NCI-H2171 treated with DMSO at 0.1 percent for 48 hours (cell line): Measurements from ENCODE around the gene SAMHD1.
"Not testable (repeated sequence)": the region's sequence is repeated elsewhere in the genome, so short reads cannot be mapped to it uniquely, and the experiment has no call there.

Experiments
- DNase-seq: peaks from one replicate; lab custom pipeline; 2025; lab: John Stamatoyannopoulos, UW

The SAMHD1 gene

DNA sequence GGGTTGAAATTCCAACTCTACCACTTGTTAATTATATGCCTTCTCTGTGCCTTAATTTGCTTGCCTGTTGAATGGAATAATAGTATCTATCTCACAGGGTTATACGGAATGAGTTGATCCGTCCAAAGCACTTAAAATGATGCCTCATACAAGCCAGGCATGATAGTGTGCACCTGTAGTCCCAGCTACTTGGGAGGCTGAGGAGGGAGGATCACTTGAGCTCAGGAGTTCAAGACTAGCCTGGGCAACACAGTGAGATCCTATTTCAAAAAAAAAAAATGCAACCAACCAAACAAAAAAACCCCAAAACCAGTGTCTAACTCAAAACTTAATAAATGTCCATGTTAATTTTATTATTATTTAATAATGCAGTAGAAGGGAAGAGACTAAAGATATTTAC lies 35.3 kb downstream of the SAMHD1 start:
- no peak for DNase-seq

DNA sequence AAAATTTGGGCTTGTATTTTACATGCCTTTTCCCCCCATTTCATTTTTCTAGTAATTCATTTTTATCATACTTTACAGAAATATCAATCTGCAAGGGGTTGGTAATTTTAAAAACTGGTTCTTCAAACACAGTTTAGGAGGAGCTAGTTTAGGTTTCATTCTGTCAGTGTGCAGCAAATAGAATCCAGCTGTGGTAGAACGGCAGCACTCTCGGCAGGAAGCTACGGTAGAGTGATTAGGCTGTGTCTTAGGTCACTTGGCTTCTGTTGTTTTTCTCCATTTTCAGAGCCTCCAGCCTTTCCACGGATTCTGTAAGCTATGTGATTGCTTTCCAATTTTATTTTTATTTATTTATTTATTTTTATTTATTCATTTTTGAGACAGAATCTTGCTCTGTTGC lies 42.9 kb downstream of the SAMHD1 start:
- DNase-seq = no peak

DNA sequence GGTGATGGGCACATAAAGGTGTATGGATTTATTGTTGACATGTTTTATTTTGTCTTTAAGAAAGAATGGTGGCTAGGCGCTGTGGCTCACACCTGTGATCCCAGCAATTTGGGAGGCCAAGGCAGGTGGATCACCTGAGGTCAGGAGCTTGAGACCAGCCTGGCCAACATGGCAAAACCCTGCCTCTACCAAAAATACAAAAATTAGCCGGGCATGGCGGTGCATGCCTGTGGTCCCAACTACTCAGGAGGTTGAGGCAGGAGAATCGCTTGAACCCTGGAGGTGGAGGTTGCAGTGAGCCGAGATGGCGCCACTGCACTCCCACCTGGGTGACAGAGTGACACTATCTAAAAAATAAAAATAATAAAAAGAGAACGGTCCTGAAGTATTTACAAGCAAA lies 45.4 kb downstream of the SAMHD1 start:
- not testable (repeated sequence) for DNase-seq

DNA sequence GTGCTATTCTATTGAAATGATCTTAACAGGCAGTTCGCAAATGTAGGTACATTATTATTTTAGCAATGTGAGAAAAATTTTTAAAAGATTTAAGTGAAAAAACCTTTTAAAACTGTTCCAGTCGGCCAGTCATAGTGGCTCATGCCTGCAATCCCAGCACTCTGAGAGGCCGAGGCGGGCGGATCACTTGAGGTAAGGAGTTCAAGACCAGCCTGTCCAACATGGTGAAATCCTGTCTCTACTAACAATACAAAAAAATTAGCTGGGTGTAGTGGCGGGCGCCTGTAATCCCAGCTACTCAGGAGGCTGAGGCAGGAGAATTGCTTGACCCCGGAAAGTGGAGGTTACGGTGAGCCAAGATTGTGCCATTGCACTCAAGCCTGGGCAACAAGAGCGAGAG lies 45.9 kb downstream of the SAMHD1 start:
- DNase-seq = not testable (repeated sequence)

DNA sequence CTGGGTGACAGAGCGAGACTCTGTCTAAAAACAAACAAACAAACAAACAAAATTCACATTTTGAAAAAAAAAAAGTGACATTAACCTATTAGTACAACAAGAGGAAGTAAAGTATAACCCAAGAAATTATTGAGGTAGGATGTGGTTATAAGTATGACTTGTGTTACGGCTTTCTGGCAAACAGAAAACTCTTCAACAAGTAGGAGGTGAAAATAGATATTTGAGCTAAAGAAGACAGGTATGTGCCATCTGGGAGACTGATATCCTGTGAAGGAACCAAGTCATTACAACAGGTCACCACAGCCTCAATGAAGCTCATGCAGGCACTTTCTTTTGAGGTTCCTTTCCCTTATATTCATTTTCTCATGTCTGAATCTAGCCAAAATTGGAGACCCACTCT lies 46.8 kb downstream of the SAMHD1 start:
- DNase-seq = no peak

DNA sequence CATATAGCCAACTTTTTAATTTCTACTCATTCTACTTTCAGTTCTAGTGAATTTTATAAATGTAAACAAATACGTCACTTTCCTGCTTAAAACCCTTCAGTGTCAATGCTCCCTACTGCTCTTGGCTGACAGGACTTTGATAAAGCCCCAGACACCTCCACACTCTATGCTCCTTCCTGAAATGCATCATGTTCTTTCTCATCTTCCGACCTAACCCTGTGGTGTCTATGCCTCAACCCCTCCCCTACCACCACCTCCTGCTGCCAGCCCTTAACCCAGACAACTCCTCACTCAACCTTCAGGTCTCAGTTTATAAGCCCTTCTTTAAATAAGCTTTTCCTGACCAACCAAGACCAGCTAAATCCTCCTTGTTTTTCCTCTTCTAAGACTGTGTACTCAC lies 56.5 kb downstream of the SAMHD1 start:
- no peak for DNase-seq

DNA sequence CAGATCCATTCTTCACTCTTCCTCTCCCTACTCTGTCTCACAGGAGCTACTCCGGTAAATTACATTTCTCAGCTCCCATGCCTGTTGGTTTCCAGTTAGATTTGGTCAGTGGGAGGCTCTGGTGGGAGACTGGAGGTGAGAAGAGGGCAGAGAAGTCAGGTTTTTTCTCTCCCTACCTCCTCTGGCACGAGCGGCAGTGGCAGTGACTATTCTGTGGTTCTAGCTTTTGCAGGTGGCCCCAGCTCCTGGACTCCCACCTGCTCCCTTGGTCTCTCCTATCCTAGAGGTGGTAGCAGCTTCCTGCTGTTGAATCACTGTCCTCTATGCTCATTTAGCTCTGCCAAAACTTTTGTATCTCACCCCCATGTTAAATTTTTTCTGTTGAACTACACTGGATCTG lies 57.7 kb downstream of the SAMHD1 start:
- DNase-seq = no peak

DNA sequence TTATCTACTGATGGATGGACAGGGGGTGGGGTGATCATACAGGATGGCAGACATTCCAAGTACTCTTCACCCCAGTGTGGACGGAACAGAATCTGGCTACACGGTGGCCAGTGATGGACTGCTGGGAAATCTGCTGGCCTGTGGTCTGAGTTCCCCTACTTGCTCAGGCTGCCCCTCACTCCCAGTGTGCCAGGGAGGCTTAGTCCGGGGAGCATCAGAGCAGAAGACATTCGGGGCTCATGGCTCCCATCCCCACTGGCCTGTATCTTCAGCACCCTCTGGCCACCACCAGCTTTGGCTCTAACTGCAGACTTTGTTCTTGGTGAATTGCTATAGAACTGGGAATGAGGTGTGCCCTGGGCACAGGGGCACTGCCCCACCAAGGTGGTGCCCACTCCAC lies 60.3 kb downstream of the SAMHD1 start:
- no peak for DNase-seq

DNA sequence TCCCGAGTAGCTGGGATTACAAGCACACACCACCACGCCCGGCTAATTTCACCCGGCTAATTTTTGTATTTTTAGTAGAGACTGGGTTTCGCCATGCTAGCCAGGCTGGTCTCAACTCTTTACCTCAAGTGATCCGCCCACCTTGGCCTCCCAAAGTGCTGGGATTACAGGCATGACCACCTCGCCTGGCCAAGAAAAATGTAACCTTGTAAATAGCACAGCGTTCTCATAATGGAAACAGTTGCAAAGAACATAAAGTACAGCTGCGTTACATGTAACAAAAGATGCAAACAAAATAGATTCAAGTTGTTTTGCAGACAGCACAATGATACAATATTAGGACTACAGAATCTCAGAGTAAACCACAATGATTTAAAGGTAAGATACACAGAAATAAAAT lies 60.9 kb downstream of the SAMHD1 start:
- no peak for DNase-seq

DNA sequence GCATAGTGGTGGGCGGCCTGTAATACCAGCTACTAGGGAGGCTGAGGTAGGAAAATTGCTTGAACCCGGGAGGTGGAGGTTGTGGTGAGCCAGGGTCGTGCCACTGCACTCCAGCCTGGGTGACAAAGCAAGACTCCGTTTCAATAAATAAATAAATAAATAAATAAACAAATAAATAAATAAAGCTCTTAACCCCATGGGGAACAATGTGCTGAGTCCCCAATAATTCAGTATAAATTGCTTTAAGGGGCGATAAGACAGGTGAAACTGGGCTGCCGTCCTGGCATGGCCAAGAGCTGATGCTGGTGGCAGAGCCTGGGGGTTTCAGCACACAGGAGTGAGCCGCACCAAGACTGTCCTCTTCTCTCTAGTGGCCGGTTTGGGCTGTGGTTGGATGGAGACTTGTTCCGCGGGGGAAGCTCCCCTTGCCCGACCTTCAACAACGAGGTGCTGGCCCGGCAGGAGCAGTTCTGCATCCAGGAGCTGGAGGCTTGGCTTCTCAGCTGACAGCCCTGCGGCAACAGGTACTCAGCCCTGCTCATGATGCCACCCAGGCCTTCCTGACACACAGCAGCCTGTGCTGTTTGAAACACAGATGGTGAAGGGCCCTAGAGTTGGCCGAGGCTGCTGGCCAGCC lies 62.5 kb downstream of the SAMHD1 start:
- DNase-seq = no peak

DNA sequence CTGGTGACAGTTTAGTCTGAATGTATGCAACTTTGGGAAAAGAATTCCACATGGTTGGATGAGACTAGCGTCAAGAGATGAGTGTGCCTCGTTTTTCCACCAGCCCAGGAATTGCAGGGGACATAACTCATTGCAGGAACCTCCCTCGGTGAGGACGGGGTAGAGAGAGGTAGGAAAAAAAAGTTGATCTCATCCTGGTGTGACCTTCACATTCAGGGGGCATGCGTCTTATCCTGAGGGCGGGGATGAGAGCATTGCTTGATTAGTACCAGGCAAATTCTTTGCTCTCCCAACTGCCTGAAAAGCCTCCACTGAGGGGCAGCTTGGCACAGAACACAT lies 63.8 kb downstream of the SAMHD1 start:
- DNase-seq = no peak

DNA sequence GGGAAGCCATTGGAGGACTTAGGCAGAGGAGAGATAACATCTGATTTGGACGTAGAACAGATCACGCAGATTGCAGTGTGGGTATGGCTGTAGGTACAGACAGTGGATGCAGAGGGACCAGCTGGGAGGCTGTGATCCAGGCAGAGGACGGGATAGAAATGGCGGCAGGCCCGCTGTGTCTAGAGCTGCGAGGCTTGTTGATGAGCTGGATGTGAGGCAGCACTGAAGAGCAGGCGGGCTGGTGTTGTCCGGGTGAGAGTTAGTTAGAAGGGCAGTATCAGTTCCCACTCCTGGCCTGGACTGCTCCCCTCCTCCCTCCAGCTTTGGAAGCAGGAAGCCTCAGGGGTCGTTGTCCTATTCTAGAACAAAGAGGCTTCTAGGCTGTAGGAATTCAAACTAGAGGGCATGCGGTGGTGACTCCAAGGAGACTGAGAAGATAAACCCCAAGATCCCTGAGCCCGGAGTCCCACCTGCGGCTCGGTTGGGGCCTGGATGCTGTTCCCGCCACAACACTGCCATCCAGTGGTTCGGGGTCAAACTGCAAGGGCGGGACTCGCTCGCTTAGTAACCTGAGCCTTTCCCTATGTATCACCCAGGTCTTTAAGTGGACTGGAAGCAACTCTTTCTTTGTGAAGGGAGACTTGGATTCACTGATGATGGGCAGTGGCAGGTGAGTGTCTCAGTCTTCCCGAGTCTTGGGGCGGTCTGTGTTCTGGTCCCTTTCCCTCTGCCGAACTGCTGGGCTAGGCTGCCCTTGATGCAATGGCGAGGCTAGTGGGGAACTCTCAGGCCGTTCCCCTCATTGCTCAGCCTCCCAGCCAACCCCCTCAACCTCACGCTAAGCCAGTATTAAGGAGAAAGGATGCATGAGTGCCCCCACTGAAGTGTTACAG lies 64.4 kb downstream of the SAMHD1 start:
- peak; percentile 89 for DNase-seq

DNA sequence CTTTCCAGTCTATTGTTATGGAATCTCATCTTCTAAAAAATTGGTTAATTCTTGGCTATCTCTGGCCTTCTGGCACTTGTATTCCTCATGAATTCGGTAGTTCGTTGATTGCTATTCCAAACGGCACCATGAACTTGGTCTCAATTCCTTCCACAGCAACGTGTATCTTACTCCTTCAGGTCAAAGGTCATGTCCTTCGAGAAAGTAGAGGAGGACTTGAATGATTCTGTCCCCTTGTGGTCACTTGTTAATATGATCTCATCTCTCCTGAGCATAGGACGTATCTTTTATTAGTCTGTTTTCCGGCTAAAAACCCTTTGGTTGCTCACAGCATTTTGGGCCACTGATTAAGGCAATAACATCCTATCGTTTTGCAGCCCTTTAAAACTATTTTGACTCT lies 66.2 kb downstream of the SAMHD1 start:
- no peak for DNase-seq

DNA sequence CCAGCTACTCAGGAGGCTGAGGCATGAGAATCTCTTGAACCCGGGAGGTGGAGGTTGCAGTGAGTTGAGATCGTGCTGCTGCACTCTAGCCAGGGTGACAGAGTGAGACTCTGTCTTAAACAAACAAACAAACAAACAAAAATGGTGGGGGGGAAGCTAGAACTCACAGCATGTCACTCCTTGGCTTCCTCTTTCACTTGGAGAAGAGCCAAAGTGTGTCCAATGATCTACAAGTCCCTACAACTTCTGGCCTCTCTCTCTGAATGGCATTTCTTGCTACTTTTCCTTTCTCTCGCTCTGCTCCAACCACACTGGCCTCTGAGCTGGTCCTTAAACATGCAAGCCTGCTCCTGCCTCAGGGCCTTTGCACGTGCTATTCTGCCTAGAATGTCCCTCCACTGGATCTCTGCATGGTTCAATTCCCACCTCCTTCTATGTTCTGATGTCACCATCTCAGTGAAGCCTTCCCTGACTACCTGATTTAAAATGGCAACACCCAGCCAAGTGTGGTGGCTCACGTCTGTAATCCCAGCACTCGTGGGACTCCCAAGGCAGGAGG lies 67.5 kb downstream of the SAMHD1 start:
- DNase-seq = no peak

DNA sequence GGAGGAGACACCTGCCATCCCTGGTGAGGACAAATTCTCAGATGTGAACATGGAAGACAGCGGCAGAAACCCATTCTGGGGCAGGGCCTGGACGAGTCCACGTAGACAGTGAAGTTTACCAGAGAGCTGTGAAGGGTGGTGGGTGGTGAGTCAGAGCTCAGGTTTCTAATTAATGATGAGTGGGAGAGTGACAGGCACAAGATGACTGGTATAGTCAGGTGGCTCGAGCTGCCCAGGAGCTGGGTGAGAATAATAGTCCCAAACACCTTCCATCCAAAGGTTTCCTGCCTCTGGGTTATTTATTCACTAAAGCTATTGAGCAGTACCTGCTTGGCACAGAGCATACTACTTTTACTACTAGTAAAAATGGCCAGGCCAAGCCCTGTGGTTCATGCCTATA lies 69.6 kb downstream of the SAMHD1 start:
- DNase-seq = no peak

DNA sequence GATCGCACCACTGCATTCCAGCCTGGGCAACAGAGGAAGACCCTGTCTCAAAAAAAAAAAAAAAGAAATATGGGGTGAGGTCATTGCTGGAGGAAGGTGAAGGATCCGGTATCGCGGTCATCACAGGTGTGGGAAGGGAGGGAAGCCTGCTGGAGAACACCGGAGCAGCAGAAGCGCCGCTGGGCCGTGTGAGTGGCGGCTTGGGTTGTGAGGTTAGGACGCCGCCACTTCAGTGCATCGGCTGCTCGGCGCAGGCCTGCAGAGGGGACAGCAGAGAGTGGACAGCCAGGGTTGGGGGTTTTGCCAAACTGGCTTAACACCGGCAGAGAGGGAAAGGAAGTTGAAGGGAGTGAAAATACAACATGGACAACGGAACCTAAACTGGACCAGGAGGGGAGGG lies 70.2 kb downstream of the SAMHD1 start:
- no peak for DNase-seq

DNA sequence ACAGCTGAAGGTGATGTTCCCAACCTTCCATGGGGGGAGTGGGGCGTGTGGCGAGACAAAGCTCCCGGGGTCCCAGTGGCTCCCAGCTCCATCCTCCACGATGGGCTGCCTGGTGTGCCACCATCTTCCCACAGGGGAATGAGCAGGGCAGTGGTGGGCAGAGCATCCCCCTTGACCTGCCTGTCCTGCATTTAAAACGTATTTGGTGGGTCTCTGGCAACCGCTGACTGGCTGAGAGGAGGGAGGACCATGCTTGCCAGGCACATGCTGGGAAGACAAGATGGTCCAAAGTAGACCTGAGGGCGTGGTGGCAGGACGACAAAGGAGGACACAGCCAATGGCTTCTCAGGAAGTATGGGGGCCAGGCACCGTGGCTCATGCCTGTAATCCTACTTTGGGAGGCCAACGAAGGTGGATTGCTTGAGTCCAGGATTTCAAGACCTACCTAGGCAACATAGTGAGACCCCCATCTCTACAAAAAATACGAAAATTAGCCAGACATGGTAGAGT lies 70.7 kb downstream of the SAMHD1 start:
- no peak for DNase-seq

DNA sequence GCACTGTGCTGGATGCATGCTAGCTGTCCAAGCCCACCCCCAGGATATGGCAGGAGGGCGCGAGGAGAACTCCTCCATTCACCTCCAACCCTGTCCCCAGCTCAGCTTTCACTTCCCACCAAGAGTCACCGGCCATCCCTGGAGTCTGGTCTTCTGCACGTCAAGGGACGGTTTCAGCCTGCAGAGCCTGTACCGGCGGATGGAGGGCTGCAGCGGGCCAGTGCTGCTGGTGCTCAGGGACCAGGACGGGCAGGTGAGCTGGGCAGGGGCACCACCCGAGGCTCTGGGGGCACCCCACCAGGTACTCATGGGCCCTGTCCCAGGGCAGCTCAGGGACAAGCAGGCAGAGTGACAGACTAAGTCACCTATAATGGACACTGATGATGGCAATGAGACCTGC lies 72.6 kb downstream of the SAMHD1 start:
- DNase-seq = no peak

DNA sequence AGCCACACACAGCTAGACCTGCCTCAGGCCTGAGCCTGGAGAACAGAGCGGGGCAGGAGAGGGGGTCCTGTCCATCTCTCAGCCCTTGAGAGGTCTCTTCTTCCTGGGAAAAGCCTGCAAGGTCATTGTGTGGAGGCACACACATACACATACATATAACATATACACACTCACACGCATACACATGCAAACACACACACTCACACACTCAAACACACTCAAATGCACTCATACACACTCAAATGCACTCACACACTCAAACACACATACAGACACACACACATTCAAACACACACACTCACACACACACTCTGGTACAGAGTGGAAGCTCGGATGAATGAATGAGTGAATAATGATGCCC lies 75.1 kb downstream of the SAMHD1 start:
- no peak for DNase-seq

DNA sequence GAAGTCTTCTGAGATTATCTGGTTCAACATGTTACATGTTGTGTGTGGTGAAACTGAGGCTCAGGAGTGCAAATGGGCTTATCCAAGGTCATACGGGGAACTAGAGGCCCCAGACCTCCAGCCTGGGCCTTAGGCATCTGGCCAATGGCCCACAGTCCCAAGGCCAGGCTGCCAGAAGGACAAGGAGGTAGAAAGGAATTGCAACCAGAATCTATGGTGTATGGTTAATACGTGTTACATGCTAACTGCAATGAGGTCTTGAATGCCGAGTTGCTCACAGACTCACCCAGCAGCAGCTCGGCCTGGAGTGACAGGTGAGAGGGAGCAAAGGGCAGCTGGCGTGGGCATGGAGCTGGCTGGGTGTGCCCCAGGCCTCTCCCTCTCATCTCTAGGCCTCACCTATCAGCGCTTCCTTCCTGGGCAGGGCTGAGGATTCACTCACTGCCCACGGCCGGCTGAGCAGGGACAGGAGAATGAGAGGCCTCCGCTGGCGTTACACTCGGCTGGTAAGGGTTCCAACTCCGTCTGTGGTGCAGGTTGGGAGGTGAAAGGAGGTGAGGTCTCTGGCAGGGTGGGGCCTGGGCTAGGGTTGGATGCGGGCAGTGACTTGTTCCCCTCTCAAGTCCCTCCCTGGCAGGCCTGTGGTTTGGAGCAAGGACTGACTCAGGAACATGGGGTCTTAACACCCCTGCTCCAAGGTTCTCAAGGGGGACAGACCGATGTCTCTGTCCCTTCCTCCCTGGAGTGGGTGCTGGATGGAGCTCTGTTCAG lies 75.6 kb downstream of the SAMHD1 start, which contains the start of gene TLDC2:
TLDC2 (plus strand) TSS at position 437 of the 771 bp plus-strand sequence; CDS start at position 474, 37 bp downstream.
- DNase-seq = no peak

DNA sequence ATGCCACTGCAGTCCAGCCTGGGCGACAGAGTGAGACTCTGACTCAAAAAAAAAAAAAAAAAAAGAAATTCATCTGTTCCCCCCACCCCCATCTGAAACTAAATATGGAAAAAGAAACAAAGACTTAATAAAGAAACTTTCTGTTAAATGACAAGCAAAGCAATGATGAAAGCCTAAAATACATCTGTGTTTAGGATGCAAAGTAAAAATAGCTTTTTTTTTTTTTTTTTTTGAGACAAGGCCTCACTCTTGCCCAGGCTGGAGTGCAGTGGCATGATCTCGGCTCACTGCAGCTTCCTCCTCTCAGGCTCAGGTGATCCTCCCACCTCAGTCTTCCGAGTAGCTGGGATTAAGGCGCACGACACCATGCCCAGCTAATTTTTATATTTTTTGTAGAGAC lies 76.4 kb downstream of the SAMHD1 start:
- DNase-seq = not testable (repeated sequence)

DNA sequence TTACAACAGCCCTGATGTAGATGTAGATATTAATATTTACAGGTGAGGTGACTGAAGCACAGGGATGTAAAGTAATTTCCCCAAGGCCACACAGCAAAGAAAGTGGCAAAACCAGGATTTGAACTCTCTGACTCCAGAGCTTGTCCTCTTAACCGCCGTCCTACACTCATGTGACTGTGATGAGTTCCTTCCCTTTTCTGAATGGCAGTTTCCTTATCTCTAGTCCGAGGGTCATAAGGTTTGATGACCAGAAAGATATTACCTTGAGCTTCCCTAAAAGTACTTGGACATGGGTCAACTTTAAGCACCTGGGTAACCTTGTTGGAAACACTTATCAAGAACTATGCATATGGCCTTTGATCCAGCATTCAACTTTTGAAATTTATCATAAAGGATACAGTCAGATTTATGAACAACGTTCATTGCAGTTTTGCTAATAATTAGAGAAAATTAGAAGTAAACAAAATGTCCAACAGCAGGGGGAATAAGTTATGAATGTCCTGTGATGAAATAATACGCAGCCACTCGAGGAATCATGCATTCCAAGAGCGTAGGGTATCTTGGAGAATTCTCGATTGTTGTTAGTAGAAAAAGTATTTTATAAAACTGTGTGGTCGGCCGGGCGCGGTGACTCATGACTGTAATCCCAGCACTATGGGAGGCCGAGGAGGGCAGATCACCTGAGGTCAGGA lies 77.9 kb downstream of the SAMHD1 start:
- no peak for DNase-seq
